Right atrium auricular region (tissue), 2 donors: ENCODE data around the gene CACNA1B. TPM values are rescaled to one million over a fixed set of nuclear protein-coding genes. Genes with fewer than 3 reads are reported as not detected.
A peak's percentile ranks its signal among the peaks of the same experiment; 100 is the strongest.

ENCODE experiments used
- DNase-seq: peaks from one replicate; pipeline ENCODE4 v3.0.0-alpha.2; 2019; ENCODE audit warnings: low spot score
- H3K27ac ChIP-seq, 2 donors: fragments of 200-600 bp; sonication (generic); 1 replicate in 1 of 2; 2 replicates in 1 of 2; pipeline ENCODE4 v1.5.1; 2016 to 2019
- H3K27me3 ChIP-seq, 2 donors: fragments of 200-600 bp; sonication (generic); one replicate each; pipeline versions ENCODE4 v1.5.1 to v1.6.0; 2017 to 2019
- H3K36me3 ChIP-seq: fragments of 200-600 bp; sonication (generic); one replicate; pipeline ENCODE4 v1.5.1; 2016
- H3K4me1 ChIP-seq, 2 donors: fragments of 200-600 bp; sonication (generic); one replicate each; pipeline versions ENCODE4 v1.5.1 to v1.6.0; 2017 to 2019
- H3K4me3 ChIP-seq, 2 donors: fragments of 200-600 bp; sonication (generic); 1 replicate in 1 of 2; 2 replicates in 1 of 2; pipeline ENCODE4 v1.5.1; 2017 to 2019; ENCODE audit warnings: mild to moderate bottlenecking in 1 of 2, moderate library complexity in 1 of 2
- H3K9me3 ChIP-seq, 2 donors: fragments of 200-600 bp; sonication (generic); one replicate each; pipeline ENCODE4 v1.5.1; 2019
- total RNA-seq, 2 donors: library from RNA; depleted of rRNA; stranded (reverse); fragments of >200 nt; gene quantifications; one replicate each; pipeline ENCODE4 v1.1.0, GENCODE V29; 2016
- TF ChIP-seq, protein P1 (sequence below), 2 donors: fragments of 200-600 bp; sonication (generic); IDR thresholded peaks; one replicate each; pipeline ENCODE4 v1.5.1; 2019; ENCODE audit warnings: antibody characterized with exemption in 2 of 2

CACNA1B gene
- total RNA-seq, 2 donors from 2014 or later = 0.04 to 0.41 TPM

DNA sequence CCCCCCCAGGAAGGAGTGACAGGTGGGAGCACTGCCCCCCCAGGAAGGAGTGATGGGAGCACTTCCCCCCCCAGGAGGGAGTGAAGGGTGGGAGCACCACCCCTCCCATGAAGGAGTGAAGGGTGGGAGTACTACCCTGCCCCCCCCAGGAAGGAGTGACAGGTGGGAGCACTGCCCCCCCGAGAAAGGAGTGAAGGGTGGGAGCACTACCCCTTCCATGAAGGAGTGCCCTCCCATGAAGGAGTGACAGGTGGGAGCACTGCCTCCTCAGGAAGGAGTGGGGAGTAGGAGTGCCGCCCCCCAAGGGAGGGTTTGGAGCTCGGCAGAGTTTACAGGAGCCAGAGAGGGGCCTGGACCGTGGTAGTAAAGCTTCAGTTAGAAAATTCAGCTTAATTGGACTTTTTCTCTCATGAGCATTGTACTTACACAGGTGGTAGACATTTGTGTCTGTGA is 100.7 kb downstream of the CACNA1B start:
- Histone ChIP-seq H3K27me3 (no peaks in the 10 kb centered on the region), H3K9me3 (no peaks in the 10 kb centered on the region), H3K36me3 (no peaks in the 10 kb centered on the region), H3K4me1 (no peaks in the 10 kb centered on the region), H3K4me3 (no peak overlapping the region), H3K27ac (no peak overlapping the region)
- TF ChIP-seq, protein P1, sequence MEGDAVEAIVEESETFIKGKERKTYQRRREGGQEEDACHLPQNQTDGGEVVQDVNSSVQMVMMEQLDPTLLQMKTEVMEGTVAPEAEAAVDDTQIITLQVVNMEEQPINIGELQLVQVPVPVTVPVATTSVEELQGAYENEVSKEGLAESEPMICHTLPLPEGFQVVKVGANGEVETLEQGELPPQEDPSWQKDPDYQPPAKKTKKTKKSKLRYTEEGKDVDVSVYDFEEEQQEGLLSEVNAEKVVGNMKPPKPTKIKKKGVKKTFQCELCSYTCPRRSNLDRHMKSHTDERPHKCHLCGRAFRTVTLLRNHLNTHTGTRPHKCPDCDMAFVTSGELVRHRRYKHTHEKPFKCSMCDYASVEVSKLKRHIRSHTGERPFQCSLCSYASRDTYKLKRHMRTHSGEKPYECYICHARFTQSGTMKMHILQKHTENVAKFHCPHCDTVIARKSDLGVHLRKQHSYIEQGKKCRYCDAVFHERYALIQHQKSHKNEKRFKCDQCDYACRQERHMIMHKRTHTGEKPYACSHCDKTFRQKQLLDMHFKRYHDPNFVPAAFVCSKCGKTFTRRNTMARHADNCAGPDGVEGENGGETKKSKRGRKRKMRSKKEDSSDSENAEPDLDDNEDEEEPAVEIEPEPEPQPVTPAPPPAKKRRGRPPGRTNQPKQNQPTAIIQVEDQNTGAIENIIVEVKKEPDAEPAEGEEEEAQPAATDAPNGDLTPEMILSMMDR (IDR thresholded peaks at IDR 0.05) = no peak
- DNase-seq = peak; percentile 18

GRCh38 chr9:137982200-137982599 is 104.6 kb downstream of the CACNA1B start:
- no peak overlapping the region for H3K27ac ChIP-seq
- TF ChIP-seq, protein P1 (IDR thresholded peaks at IDR 0.05) = no peak
- no peaks in the 10 kb centered on the region for H3K9me3 ChIP-seq

DNA sequence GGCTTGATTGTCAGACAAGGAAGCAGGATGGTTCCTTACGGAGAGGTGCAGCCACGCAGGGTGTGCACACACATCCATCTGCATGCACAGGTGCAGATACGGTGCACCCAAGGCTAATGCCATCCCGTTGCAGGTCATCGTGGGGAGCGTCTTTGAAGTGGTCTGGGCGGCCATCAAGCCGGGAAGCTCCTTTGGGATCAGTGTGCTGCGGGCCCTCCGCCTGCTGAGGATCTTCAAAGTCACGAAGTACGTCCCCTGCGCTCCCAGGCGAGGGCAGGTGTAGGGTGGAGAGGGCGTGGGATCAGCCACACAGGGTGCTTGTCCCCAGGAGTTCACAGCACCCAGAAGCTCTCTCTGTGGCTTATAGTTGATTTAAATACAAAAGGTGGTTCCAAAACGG is 106.4 kb downstream of the CACNA1B start:
- Histone ChIP-seq H3K4me3 (no peak overlapping the region), H3K36me3 (no peaks in the 10 kb centered on the region), H3K4me1 (no peaks in the 10 kb centered on the region), H3K27me3 (no peaks in the 10 kb centered on the region), H3K9me3 (no peaks in the 10 kb centered on the region), H3K27ac (no peak overlapping the region)
- no peak for DNase-seq
- TF ChIP-seq, protein P1 (IDR thresholded peaks at IDR 0.05) = no peak

More at GRCh38 chr9:137982200-137982599, 104.6 kb downstream of the CACNA1B start:
- no peak overlapping the region for H3K4me3 ChIP-seq
- no peaks in the 10 kb centered on the region for H3K4me1 ChIP-seq
- H3K36me3 ChIP-seq = no peaks in the 10 kb centered on the region
- H3K27me3 ChIP-seq = no peaks in the 10 kb centered on the region
- DNase-seq = no peak

DNA sequence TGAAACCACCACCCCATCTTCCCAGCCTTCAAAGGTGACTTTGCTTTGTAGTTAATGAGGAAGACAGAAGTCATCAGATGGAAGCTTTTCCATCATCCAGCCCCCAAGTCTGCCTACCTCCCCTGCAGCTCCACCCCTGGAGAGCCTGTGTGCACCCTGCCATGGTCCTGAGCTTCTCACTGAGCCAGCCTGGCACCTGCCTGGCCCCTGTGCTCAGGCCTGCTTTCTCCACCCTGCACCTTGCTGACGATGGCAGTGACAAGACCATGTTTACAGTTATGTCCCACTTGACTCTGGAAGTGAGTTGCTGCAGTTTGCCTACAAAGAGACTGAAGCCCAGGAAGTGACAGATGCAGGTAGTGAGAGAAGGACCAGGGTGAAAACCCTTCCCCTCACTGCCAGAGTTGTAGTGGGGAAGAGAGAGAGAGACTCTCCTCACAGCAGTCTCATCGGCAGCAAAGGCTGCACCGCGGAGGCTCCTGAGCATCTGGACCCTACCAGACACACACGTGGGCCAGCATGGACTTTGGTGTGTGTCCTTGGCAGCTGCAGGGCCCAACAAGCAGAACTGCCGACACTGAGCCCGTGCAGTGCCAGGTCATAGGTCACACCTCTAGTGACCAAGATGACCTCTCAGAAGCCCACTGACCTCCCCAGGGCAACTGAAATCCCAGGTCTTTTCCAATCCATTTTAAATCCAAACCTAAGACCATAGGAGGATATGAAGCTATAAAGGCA is 107.1 kb downstream of the CACNA1B start:
- Histone ChIP-seq H3K36me3 (no peaks in the 10 kb centered on the region), H3K4me3 (no peak overlapping the region), H3K4me1 (no peaks in the 10 kb centered on the region), H3K27ac (no peak overlapping the region), H3K9me3 (no peaks in the 10 kb centered on the region), H3K27me3 (no peaks in the 10 kb centered on the region)
- TF ChIP-seq, protein P1 (IDR thresholded peaks at IDR 0.05) = no peak
- no peak for DNase-seq

- Histone ChIP-seq H3K4me3 (no peak overlapping the region), H3K27ac (no peak overlapping the region), H3K4me1 (no peaks in the 10 kb centered on the region), H3K27me3 (no peaks in the 10 kb centered on the region), H3K36me3 (no peaks in the 10 kb centered on the region), H3K9me3 (no peaks in the 10 kb centered on the region)
- DNase-seq = no peak
- TF ChIP-seq, protein P1 (IDR thresholded peaks at IDR 0.05) = no peak
These were observed 108.1 kb downstream of the CACNA1B start for GRCh38 chr9:137985637-137986071.
